BLaER1 (cell line): ENCODE measurements around the gene CFAP61.

Experiments
- H3K27ac ChIP-seq: shearing (Covaris generic); formaldehyde crosslinking; 2 replicates; pipeline ENCODE4 v1.8.1; 2022
- H3K27me3 ChIP-seq: shearing (Covaris generic); formaldehyde crosslinking; 2 replicates; pipeline ENCODE4 v1.8.1; 2022
- H3K36me3 ChIP-seq: shearing (Covaris generic); formaldehyde crosslinking; 2 replicates; pipeline ENCODE4 v1.8.1; 2022
- H3K4me1 ChIP-seq: shearing (Covaris generic); formaldehyde crosslinking; 2 replicates; pipeline ENCODE4 v1.8.1; 2022
- H3K4me2 ChIP-seq: shearing (Covaris generic); formaldehyde crosslinking; 2 replicates; pipeline ENCODE4 v1.8.1; 2022
- H3K4me3 ChIP-seq: shearing (Covaris generic); formaldehyde crosslinking; 2 replicates; pipeline ENCODE4 v1.8.1; 2022
- H3K9ac ChIP-seq: shearing (Covaris generic); formaldehyde crosslinking; 2 replicates; pipeline ENCODE4 v1.8.1; 2022
- H3K9me3 ChIP-seq: shearing (Covaris generic); formaldehyde crosslinking; 2 replicates; pipeline ENCODE4 v1.8.1; 2022
- H4K20me1 ChIP-seq: shearing (Covaris generic); formaldehyde crosslinking; 2 replicates; pipeline ENCODE4 v1.8.1; 2022
- Cebpa-rat ChIP-seq: shearing (Covaris generic); IDR thresholded peaks from 2 replicates; pipeline ENCODE4 v1.8.1; 2022

CFAP61 gene

GRCh38 chr20:20399531-20400500, 347.5 kb downstream of the CFAP61 start:
- Histone ChIP-seq H3K9ac (no peak overlapping the region), H3K4me3 (no peak overlapping the region), H3K9me3 (no peaks in the 10 kb centered on the region), H4K20me1 (no peaks in the 10 kb centered on the region; the same call in 1 of the 2 replicates), H3K4me2 (no peak overlapping the region), H3K36me3 (peaks cover 15% of the 10 kb centered on the region; the same call in 1 of the 2 replicates), H3K4me1 (no peaks in the 10 kb centered on the region), H3K27me3 (no peaks in the 10 kb centered on the region), H3K27ac (no peak overlapping the region)
- TF ChIP-seq Cebpa-rat = no peak

GRCh38 chr20:20401991-20402390, 349.7 kb downstream of the CFAP61 start:
- H3K9ac ChIP-seq = no peak overlapping the region
- TF ChIP-seq Cebpa-rat = no peak
- no peaks in the 10 kb centered on the region for H3K9me3 ChIP-seq
- no peak overlapping the region for H3K27ac ChIP-seq
- H3K36me3 ChIP-seq = peaks cover 8% of the 10 kb centered on the region; the same call in 1 of the 2 replicates
- no peaks in the 10 kb centered on the region; the same call in 1 of the 2 replicates for H4K20me1 ChIP-seq
- no peaks in the 10 kb centered on the region for H3K4me1 ChIP-seq
- no peak overlapping the region for H3K4me2 ChIP-seq
- no peak overlapping the region for H3K4me3 ChIP-seq
- no peaks in the 10 kb centered on the region for H3K27me3 ChIP-seq

DNA sequence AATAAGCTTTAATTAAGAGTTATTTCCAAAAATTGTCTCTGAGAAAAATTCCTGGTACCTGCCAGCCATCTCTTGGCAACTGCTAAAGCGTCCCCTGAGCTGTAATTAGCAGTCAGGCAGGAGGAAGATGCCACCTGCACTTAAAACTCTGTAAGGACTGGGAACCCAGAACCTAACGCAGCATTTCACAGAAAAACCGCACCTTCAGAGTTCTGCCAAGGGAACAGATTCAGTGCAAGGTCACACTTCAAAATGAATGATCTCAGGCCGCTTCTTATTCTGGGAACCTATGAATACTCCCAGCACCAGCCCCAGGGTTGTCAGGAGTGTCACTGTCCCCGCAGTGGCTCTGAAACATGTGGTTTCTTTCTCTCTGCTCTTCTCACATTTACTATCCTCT, 352.3 kb downstream of the CFAP61 start:
- Histone ChIP-seq H3K9ac (no peak overlapping the region), H3K4me2 (no peak overlapping the region), H3K27me3 (no peaks in the 10 kb centered on the region), H3K9me3 (no peaks in the 10 kb centered on the region), H3K27ac (no peak overlapping the region), H3K36me3 (peaks cover 10% of the 10 kb centered on the region; the same call in 1 of the 2 replicates), H3K4me1 (no peaks in the 10 kb centered on the region), H4K20me1 (no peaks in the 10 kb centered on the region; the same call in 1 of the 2 replicates), H3K4me3 (no peak overlapping the region)
- no peak for TF ChIP-seq Cebpa-rat

GRCh38 chr20:20405623-20406022, 353.3 kb downstream of the CFAP61 start:
- no peak for TF ChIP-seq Cebpa-rat
- no peaks in the 10 kb centered on the region for H3K4me1 ChIP-seq

DNA sequence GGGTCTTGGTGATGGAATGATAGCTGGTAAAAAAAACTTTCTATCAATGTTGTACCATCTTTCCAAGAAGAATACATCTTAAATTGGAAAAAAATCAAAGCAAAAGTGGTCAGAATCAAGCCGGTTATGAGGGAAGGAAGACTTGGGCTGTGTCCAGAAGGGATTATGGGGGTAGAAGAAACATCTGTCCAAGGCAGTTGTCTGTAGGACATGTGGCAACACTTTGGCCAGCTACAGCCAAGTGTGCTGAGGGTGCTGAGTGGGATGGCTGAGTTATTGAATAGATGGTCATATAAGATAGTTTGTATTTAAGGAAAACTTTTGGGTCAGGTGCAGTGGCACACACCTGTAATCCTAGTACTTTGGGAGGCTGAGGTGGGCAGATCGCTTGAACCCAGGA, 354.0 kb downstream of the CFAP61 start:
- Histone ChIP-seq H3K4me1 (no peaks in the 10 kb centered on the region), H3K4me3 (no peak overlapping the region), H3K9ac (no peak overlapping the region), H3K4me2 (no peak overlapping the region), H3K27ac (no peak overlapping the region), H3K9me3 (no peaks in the 10 kb centered on the region), H3K27me3 (no peaks in the 10 kb centered on the region), H3K36me3 (peaks cover 10% of the 10 kb centered on the region; the same call in 1 of the 2 replicates), H4K20me1 (no peaks in the 10 kb centered on the region; the same call in 1 of the 2 replicates)
- TF ChIP-seq Cebpa-rat = no peak

More at GRCh38 chr20:20405623-20406022, 353.3 kb downstream of the CFAP61 start:
- H3K36me3 ChIP-seq = peaks cover 10% of the 10 kb centered on the region; the same call in 1 of the 2 replicates
- no peak overlapping the region for H3K27ac ChIP-seq
- H4K20me1 ChIP-seq = no peaks in the 10 kb centered on the region; the same call in 1 of the 2 replicates
- H3K27me3 ChIP-seq = no peaks in the 10 kb centered on the region
- no peak overlapping the region for H3K4me3 ChIP-seq
- H3K9ac ChIP-seq = no peak overlapping the region
- no peak overlapping the region for H3K4me2 ChIP-seq
- H3K9me3 ChIP-seq = no peaks in the 10 kb centered on the region

DNA sequence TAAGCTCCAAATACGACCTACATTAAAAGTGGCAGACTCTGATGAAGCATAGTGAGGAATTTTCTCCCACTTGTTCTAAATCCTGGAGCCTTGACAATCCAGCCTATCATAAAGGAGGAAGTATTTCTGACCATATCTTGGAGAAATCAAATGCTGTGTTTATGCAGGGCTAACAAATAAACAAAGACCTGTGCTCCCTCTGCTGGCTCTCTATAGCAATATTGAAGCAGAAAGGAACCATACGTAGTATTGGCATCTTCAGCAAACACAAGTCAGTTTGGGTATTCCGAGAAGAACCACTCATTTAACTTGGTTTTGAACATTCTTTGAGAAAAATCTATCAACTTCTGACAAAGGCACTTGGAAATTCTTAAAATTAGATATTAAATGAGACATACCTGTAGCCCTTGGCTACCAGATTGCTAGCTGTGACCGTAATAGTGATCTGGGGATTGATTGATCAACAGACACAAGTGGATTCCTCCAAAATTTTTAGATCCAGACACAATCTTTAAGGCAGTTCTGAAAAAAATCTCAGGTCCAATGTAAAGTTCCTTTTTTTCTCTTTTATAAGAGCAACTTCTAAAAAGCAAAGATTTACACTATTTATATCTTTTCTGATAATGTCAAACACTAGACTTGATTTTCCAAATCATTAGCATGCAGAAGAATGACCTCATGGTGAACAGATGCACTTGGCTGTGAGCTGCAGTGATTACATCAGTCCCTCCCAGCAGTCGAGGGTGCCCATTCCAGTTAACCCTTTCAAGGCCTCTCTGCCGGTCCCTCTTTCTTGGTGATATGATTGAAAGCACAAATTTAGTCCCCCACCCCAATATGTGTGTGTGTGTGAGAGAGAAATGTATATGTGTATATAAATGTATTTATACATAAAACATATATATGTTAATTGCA, 355.8 kb downstream of the CFAP61 start:
- no peak for TF ChIP-seq Cebpa-rat
- no peaks in the 10 kb centered on the region for H3K9me3 ChIP-seq
- H4K20me1 ChIP-seq = no peaks in the 10 kb centered on the region
- H3K9ac ChIP-seq = no peak overlapping the region
- peaks cover 10% of the 10 kb centered on the region; the same call in 1 of the 2 replicates for H3K36me3 ChIP-seq
- no peaks in the 10 kb centered on the region for H3K4me1 ChIP-seq
- H3K27me3 ChIP-seq = no peaks in the 10 kb centered on the region
- no peak overlapping the region for H3K4me3 ChIP-seq
- no peak overlapping the region for H3K27ac ChIP-seq
- H3K4me2 ChIP-seq = no peak overlapping the region

DNA sequence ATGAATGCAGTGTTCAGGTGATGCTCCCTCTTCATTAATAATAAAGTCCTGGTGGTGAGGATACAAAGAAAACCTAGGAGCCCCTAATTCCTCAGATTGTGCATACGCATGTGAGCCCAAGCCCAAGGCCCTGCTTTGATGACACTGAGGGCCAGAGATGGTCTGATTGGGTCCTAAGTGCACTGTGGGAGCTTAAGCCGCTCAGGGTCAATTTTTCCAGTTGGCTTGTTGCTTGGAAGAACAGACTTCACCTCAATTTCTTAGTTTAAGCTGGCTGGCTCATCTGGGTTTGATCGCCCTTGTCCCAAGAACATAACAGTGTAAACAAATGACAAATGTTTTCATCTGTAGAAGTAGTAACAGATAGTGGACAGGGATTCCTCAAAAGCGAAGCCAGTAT, 357.0 kb downstream of the CFAP61 start:
- H3K36me3 ChIP-seq = peaks cover 10% of the 10 kb centered on the region; the same call in 1 of the 2 replicates
- no peak overlapping the region for H3K9ac ChIP-seq
- H3K4me2 ChIP-seq = no peak overlapping the region

More for the DNA sequence above, 357.0 kb downstream of the CFAP61 start:
- TF ChIP-seq Cebpa-rat = no peak
- Histone ChIP-seq H3K27ac (no peak overlapping the region), H3K9me3 (no peaks in the 10 kb centered on the region), H4K20me1 (no peaks in the 10 kb centered on the region), H3K27me3 (no peaks in the 10 kb centered on the region), H3K4me1 (no peaks in the 10 kb centered on the region), H3K4me3 (no peak overlapping the region)
